ENCODE measurements around the gene FTO. TPM values are rescaled to one million over a fixed set of nuclear protein-coding genes. Genes with fewer than 3 reads are reported as not detected.

The FTO gene
- polyA plus RNA-seq, 3 donors = 16.8 to 51.0 (median 37.7) TPM

DNA sequence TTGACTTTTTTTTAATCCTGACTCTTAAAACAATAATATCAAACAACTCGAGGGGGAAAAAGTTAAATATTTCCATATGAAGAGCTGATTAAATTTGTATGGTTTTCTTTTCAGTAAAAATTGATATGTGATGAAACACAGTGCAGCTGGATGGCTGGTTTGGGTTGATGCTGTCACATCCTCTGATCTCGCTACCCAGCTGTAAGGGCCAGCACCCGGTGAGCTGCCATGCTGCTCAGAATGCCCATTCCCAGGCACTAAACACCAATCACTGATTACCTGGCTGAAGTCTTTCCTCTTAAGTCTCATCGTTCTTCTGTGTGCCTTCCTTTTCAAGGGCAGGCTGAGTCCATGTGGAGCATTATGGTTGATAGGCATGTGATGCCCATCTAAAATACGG is 348.3 kb downstream of the FTO start:
- Histone ChIP-seq H4K20me1 (ENCODE audit: insufficient read depth, low read length) (no peaks in the 10 kb centered on the region), H3K79me2 (ENCODE audit: insufficient read depth, low read length) (no peaks in the 10 kb centered on the region), H3K4me1 (ENCODE audit: control insufficient read depth in 1 of 2, insufficient read depth in 2 of 2, low read length in 2 of 2) (peaks cover 0 to 8% of the 10 kb centered on the region in 2 donors), H3K9me3 (replicated peaks in 1 of 2; ENCODE audit: control insufficient read depth in 1 of 2, insufficient read depth in 1 of 2, low read length in 2 of 2) (no peaks in the 10 kb centered on the region), H3K27ac (ENCODE audit: low read depth in 1 of 2, low read length in 2 of 2) (no peak overlapping the region), H3K4me3 (replicated peaks in 1 of 3; ENCODE audit: low read depth in 2 of 3, low read length in 3 of 3) (no peak overlapping the region), H3K9ac (ENCODE audit: insufficient read depth, low read length, poor library complexity, severe bottlenecking) (no peak overlapping the region), H3K4me2 (replicated peaks; ENCODE audit: extremely low read depth, low read length, poor library complexity, severe bottlenecking) (no peak overlapping the region), H2AFZ (ENCODE audit: insufficient read depth, low read depth, low read length, poor library complexity, severe bottlenecking) (no peak overlapping the region), H3K27me3 (ENCODE audit: control insufficient read depth in 2 of 2, insufficient read depth in 2 of 2, low read length in 2 of 2) (no peaks in the 10 kb centered on the region), H3K36me3 (replicated peaks in 1 of 2; ENCODE audit: control insufficient read depth in 1 of 2, insufficient read depth in 2 of 2, low read length in 2 of 2) (no peaks in the 10 kb centered on the region)
- H3K9me3 Mint-ChIP-seq = peaks cover 0 to 3% (median 0%) of the 10 kb centered on the region in 7 donors
- no peak overlapping the region for H3K27ac Mint-ChIP-seq
- peaks cover 0 to 3% of the 10 kb centered on the region in 2 donors for H3K36me3 Mint-ChIP-seq
- peaks cover 17% of the 10 kb centered on the region for H3K4me1 Mint-ChIP-seq
- H3K27me3 Mint-ChIP-seq (ENCODE audit: low read depth in 3 of 3) = no peaks in the 10 kb centered on the region
- TF ChIP-seq, protein P1, sequence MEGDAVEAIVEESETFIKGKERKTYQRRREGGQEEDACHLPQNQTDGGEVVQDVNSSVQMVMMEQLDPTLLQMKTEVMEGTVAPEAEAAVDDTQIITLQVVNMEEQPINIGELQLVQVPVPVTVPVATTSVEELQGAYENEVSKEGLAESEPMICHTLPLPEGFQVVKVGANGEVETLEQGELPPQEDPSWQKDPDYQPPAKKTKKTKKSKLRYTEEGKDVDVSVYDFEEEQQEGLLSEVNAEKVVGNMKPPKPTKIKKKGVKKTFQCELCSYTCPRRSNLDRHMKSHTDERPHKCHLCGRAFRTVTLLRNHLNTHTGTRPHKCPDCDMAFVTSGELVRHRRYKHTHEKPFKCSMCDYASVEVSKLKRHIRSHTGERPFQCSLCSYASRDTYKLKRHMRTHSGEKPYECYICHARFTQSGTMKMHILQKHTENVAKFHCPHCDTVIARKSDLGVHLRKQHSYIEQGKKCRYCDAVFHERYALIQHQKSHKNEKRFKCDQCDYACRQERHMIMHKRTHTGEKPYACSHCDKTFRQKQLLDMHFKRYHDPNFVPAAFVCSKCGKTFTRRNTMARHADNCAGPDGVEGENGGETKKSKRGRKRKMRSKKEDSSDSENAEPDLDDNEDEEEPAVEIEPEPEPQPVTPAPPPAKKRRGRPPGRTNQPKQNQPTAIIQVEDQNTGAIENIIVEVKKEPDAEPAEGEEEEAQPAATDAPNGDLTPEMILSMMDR (IDR thresholded peaks at IDR 0.05) = no peak
- 90% methylated on average over 2 of the region's 5 CpGs for WGBS (ENCODE audit: insufficient coverage)
- H3K4me3 Mint-ChIP-seq = no peak overlapping the region
- DNase-seq = no peak
- intact Hi-C loops (cut with micrococcal nuclease) = no loop called here

DNA sequence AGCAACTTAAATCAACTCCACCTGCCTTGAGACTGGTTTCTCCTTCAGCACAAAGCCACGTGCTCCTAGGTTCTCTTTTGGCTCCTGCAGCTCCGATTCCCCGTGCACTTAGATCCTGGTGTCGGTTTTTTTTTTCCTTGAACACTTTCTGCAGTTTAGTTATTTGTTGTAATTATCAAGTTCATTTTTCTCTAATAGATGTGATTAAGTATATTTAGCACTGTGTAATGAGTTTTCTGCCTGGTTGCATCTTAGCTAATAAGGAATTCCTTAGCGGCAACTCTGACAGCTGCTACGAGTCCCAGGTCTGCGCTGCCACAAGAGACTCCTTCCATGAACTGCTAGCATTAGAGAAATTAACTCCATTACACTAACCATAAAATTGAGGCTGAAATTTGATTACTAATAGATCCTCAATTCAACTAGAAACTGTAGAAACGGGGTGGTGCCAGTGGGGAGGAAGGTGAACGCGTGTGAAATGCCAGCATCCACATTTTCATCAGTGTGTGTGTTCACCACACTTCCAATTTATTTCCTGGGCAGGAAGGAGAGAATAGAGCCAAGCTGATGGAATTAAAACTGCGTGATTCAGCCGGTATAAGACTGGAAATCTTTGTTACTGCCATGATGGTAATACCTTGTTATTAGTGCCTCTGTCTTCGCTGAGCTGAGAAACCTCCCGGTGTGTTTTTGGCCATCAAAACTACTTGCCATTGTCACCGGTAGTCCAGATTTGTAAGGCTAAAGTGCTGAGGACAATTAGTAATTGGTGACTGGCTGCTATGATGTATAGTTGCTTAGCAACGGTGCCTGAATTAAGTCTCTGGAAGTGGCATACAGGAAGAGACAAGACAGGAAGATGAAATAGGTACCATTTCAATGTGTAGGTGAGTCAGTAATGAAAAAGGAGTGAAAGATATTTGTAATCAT is 350.2 kb downstream of the FTO start:
- no peaks in the 10 kb centered on the region for H3K79me2 ChIP-seq (ENCODE audit: insufficient read depth, low read length)
- H3K4me3 ChIP-seq (replicated peaks in 1 of 3; ENCODE audit: low read depth in 2 of 3, low read length in 3 of 3) = no peak overlapping the region
- no peak overlapping the region for H3K9ac ChIP-seq (ENCODE audit: insufficient read depth, low read length, poor library complexity, severe bottlenecking)
- no peak overlapping the region for H3K4me2 ChIP-seq (replicated peaks; ENCODE audit: extremely low read depth, low read length, poor library complexity, severe bottlenecking)
- H3K9me3 Mint-ChIP-seq = peaks cover 0 to 3% (median 0%) of the 10 kb centered on the region in 7 donors
- H3K27ac ChIP-seq (ENCODE audit: low read depth in 1 of 2, low read length in 2 of 2) = no peak overlapping the region
- no peaks in the 10 kb centered on the region for H3K27me3 Mint-ChIP-seq (ENCODE audit: low read depth in 3 of 3)
- intact Hi-C loops (cut with micrococcal nuclease) = no loop called here
- H3K27me3 ChIP-seq (ENCODE audit: control insufficient read depth in 2 of 2, insufficient read depth in 2 of 2, low read length in 2 of 2) = no peaks in the 10 kb centered on the region
- no peaks in the 10 kb centered on the region for H4K20me1 ChIP-seq (ENCODE audit: insufficient read depth, low read length)
- TF ChIP-seq, protein P1 (IDR thresholded peaks at IDR 0.05) = no peak
- 89% methylated on average over 5 of the region's 16 CpGs for WGBS (ENCODE audit: insufficient coverage)
- no peak overlapping the region for H3K27ac Mint-ChIP-seq
- peaks cover 0 to 8% of the 10 kb centered on the region in 2 donors for H3K4me1 ChIP-seq (ENCODE audit: control insufficient read depth in 1 of 2, insufficient read depth in 2 of 2, low read length in 2 of 2)
- DNase-seq = no peak
- H3K36me3 ChIP-seq (replicated peaks in 1 of 2; ENCODE audit: control insufficient read depth in 1 of 2, insufficient read depth in 2 of 2, low read length in 2 of 2) = no peaks in the 10 kb centered on the region
- no peak overlapping the region for H2AFZ ChIP-seq (ENCODE audit: insufficient read depth, low read depth, low read length, poor library complexity, severe bottlenecking)
- peaks cover 17% of the 10 kb centered on the region for H3K4me1 Mint-ChIP-seq
- peaks cover 1 to 3% of the 10 kb centered on the region in 2 donors for H3K36me3 Mint-ChIP-seq
- H3K4me3 Mint-ChIP-seq = no peak overlapping the region
- no peaks in the 10 kb centered on the region for H3K9me3 ChIP-seq (replicated peaks in 1 of 2; ENCODE audit: control insufficient read depth in 1 of 2, insufficient read depth in 1 of 2, low read length in 2 of 2)

Data from CD14-positive monocyte (primary cell).